GM18526 (cell line): Measurements from ENCODE around the gene SAP25.
A peak's percentile ranks its signal among the peaks of the same experiment; 100 is the strongest.

Experiments
- POLR2A ChIP-seq: IDR thresholded peaks from 3 replicates; pipeline ENCODE4 v1.6.1; 2011; ENCODE audit not compliant: insufficient read length; ENCODE audit errors: extremely low read depth

The SAP25 gene

DNA sequence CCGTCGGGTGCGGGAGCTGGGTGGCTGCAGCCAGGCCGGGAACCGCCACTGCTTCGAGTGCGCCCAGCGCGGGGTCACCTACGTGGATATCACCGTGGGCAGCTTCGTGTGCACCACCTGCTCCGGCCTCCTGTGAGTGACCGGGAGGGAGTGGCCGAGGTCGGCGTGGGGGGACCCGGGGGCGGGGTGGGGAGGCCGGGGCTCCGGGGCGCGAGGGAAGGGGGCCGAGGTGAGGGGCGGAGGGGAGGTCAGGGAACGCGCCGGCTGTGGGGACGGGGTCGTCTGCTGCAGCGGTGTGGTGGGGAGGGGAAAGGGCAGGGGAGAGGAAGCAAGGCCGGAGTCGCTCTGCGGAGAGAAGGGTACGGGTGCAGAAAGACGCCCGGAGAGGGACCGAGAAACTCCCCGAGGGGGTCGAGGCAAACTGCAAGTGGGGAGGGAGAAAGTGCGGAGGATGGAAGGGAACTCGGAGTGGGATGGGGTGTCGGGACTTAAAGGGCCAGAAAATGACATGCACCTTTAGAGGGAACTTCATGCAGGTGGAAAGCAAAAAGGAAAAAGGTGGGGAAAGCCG is 34.2 kb downstream of the SAP25 start:
- no peak for TF ChIP-seq POLR2A

DNA sequence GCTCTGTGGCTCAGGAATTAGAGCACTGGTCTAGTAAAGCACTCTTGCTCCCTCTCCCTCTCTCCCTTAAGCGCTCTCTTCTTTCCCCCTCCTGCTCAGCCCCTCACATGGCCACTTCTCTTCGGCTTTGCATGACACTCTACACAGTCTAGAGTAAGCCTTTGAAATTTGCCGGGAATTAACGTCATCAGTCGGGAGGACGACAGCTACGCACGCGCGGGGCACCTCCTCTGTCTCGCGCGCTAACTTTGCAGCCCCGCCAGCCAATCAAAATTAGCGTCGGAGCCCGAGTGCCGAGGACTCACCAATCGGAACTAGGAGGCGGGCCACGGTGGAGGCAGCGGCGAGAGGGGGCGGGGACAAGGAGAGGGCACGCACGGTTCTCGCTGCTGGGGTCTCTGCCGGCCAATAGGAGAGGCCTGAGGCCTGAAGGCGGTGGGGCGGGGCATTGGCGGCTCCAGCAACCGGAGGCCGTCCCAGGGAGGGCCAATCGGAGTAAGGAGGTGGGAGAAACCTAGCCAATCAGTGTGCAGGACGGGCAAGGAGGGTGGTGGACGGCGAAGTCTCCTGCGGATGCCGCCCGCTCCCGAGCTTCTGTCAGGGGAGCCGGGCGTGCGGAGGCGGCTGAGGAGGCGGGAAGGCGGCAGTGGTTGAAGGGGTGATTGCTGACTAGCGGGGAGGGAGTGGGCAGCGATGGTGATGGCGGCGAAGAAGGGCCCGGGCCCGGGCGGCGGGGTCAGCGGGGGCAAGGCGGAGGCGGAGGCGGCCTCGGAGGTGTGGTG is 34.9 kb downstream of the SAP25 start, which contains the start of gene AGFG2:
Gene AGFG2 (plus strand): TSS at position 550 of the 782 bp plus-strand sequence. CDS start 144 bp downstream, at position 694.
- peak; percentile 78 for TF ChIP-seq POLR2A

DNA sequence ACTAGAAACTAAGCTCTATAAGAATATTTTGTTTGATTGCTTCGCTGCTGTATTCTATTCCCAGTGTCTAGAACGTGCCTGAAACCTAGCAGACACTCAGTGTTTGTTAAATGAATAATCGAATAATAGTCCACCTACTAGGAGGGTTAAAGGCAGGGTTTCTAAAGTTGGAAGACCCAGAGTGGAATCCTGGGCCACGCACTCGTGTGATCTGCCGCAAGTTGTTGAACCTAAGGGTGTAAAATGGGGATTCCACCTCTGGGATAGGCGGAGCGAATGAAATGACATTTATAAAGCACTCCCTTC is 35.4 kb downstream of the SAP25 start:
- no peak for TF ChIP-seq POLR2A

GRCh38 chr7:100532165-100533022 is 41.3 kb downstream of the SAP25 start:
- no peak for TF ChIP-seq POLR2A
